ENCODE results near the gene SLC66A2.
"Not testable (repeated sequence)": the region's sequence is repeated elsewhere in the genome, so short reads cannot be mapped to it uniquely, and the experiment has no call there.

SLC66A2 gene
- total RNA-seq = 30.7 to 34.9 reads per million in 2 experiments

DNA sequence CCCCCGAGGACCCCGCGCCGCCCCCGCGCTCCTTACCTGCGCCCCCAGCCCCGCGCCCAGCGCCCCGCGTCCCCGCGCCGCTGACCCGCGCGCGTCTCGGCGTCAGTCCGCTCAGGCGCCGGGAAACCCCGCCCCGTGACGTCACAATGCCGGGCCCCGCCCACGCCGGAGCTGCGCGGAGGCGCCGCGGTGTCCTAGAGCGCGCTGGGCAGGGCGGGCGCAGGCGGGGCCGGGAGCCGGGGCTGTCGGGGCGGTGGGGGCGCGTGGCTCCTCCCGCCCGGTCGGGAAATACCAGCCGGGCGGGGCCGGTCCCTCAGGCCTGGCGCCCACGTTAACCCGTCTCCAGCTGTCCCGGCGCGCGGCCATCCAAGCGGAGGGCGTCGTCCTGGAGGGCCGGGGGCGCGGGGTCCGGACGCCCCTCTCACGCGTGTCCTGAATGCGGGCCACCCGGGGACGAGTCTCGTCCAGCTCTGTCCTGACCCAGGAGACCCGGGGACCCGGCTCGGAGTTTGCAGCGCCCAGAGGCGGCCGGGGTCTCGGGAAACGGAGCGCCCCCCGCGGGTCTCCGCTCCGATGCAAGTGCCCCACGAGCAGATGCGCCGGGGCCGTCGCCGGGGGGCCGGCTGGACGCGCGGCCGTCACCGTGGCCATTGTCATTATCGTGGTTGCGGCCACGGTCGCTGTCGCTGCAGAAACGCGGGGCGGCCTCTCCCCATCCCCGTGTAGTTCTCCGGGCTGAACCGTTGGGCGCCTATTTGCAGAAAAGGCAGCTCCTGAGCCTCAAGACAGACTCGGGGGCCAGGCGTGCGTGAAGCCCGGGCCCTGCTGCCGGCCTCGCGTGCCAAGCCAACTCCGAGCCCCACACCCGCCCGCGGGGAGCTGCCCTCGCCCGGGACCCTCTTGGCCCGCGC lies at the start of gene SLC66A2:
TSS of gene SLC66A2 (minus strand) at position 109 of the 911 bp plus-strand sequence. CDS start 727 bp downstream, outside the sequence.
- DNase-seq (ENCODE audit: low read depth) = peak; percentile 91

DNA sequence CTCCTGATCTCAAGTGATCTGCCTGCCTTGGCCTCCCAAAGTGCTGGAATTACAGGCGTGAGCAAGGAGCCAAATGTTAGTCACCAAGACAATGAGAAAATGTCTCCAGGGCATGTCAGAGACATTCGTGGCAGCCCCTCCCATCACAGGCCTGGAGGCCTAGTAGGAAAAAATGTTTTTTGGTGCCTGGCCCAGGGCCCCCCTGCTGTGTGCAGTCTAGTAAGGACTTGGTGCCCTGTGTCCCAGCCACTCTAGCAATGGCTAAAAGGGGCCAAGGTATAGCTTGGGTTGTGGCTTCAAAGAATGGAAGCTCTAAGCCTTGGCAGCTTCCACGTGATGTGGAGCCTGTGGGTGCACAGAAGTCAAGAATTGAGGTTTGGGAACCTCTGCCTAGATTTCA lies 49.4 kb upstream of the SLC66A2 start:
- no peak for DNase-seq (ENCODE audit: low read depth)

DNA sequence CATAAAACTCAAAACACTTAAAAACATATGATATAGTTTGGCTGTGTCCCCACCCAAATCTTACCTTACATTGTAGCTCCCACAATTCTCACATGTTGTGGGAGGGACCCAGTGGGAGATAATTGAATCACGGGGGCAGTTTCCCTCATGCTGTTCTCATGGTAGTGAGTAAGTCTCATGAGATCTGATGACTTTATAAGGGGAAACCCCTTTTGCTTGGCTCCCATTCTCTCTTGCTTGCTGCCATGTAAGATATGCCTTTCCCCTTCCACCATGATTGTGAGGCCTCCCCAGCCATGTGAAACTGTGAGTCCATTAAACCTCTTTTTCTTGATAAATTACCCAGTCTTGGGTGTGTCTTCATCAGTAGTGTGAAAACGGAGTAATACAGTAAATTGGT lies 48.2 kb upstream of the SLC66A2 start:
- not testable (repeated sequence) for DNase-seq (ENCODE audit: low read depth)

DNA sequence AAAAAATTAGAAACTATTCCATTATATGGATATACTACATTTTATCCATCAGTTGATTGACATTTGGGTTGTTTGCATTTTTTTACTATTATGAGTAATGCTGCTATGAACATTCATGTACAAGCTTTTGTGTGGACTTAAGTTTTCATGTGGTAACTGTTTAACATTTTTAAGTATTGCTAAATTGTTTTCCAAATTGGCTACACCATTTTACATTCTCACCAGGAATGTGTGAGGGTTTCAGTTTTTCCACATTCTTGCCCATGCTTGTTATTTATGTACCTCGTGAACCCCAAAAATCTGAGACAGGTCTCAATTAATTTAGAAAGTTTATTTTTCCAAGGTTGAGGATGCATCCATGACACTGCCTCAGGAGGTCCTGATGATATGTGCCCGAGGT lies 40.0 kb upstream of the SLC66A2 start:
- no peak for DNase-seq (ENCODE audit: low read depth)

DNA sequence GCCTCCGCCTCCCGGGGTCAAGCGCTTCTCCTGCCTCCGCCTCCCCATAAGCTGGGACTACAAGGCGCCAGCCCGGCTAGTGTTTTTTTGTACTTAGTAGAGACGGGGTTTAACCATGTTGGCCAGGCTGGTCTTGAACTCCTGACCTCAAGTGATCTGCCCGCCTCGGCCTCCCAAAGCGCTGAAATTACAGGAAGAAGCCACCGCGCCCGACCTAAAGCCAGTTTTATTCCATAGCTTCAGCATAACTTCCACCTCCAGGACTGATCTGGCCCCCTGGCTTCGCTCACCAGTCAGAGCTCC lies 37.7 kb upstream of the SLC66A2 start:
- DNase-seq (ENCODE audit: low read depth) = no peak

DNA sequence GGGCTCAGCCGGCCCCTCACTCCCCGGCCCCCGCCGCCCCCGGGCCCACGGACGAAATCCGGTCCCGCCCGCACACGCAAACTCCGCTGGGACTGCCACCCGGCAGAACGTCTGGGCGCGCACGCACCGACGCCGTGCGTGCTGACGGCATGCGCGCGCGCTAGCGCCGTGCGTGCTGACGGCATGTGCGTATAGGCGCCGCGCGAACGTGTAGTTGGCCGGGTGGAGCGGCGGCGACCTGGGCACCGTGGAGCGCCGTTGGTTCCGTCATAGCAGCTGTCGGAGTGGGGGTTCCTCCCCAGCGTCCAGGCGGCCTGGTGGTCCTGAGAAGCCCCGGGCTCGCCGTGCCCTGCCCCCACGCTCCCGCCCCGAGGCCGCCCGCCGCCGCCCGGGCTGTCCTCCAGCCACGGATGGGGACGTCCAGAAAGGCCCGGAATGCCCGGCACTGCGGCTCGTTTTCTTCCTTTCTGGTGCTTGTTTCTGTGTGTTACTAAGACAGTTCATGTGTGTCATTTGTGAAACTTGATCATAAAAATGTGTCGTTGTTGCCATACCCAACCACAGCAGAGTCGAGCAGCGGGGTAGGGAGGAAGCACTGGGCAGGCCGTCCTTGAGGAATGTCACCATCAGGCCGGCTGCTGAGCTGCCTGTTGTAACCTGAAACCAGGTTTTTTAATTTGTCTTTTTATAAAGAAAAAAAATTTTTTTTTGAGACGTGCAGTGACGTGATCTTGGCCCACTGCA lies 37.2 kb upstream of the SLC66A2 start, which contains the start of gene TXNL4A:
TSS of gene TXNL4A (minus strand) at position 113 of the 744 bp plus-strand sequence. CDS start 171 bp downstream, outside the sequence.
- DNase-seq (ENCODE audit: low read depth) = peak; percentile 74

DNA sequence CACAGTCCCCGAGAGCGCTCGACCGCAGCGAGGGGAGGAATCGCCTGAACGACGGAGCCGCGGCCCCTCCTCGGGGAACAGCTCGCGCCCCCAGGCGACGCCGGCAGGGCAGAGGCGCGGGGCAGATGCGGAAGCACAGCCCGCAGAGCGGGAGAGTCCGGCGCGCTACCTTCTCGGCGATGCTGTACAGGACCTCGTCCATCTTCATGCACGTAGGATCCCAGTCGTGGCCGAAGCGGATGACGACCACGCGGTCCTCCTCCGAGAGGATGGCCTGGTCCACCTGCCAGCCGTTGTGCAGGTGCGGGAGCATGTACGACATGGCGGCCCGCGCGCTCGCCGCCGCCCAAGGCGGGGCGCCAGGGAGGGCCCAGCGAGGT lies 36.6 kb upstream of the SLC66A2 start:
- peak; percentile 50 for DNase-seq (ENCODE audit: low read depth)

DNA sequence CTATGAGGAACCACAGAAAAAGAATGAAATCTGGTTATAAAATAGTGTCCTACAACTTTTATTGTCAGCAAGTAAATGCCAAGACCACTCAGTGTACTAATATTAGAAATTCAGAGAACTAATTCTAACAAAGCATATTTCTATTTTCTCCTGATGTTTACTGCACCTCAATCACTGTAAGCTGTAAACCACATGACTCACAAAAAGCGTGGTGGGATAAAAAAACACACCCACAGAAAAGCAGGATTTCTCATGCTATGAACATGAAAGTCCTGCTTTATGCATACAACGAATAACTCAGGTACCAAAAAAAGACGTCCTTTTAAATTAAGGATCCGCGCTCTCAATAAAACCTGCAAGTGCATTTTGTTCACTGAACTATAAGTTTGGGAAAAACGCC lies 36.1 kb upstream of the SLC66A2 start:
- DNase-seq (ENCODE audit: low read depth) = no peak

DNA sequence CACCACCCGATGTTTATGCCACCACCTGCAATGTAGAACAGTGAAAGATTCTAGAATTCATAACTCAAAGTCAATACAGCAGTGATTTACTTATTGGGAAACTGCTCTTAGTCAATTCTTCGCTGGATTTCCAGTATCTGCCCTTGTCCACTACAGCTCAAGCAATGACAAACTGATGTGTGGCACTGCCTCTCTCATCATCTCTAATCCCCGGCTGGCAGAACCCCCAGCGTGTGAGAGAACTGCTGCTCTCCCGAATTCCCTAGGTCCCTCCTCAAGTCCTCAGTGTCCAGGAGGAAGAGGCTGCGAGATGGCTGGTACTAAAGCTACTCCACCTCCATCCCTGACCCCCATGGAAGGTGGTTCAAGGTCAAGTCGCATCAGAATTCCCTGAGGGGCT lies 35.3 kb upstream of the SLC66A2 start:
- no peak for DNase-seq (ENCODE audit: low read depth)

DNA sequence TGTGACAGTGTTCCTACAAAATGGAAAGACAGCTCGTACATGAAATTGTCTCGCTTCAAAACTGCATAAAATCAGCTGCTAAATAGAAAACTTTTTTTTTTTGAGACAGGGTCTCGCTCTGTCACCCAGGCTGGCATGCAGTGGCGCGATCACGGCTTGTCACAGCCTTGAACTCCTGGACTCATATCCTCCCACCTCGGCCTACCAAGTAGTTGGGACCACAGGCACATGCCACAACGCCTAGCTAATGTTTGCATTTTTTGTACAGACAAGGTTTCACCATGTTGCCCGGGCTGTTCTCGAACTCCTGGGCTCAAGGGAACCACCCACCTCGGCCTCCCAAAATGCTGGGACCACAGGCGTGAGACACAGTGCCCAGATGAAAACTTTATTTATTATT lies 33.7 kb upstream of the SLC66A2 start:
- DNase-seq (ENCODE audit: low read depth) = no peak

DNA sequence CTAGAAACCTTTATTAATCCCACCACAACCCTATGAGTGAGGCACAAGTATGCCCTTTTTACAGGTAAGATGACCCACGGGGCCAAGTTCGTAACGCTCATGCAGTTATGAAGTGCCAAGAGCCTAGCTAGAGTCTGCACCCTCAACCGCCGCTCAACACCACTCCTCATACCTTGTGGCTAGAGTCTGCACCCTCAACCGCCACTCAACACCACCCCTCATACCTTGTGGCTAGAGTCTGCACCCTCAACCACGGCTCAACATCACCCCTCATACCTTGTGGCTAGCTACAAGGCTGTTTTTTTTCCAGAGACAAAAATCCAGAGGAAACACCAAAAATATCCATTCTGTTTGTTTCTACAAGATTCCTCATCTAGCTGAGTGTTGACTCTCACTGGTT lies 32.3 kb upstream of the SLC66A2 start:
- DNase-seq (ENCODE audit: low read depth) = no peak

DNA sequence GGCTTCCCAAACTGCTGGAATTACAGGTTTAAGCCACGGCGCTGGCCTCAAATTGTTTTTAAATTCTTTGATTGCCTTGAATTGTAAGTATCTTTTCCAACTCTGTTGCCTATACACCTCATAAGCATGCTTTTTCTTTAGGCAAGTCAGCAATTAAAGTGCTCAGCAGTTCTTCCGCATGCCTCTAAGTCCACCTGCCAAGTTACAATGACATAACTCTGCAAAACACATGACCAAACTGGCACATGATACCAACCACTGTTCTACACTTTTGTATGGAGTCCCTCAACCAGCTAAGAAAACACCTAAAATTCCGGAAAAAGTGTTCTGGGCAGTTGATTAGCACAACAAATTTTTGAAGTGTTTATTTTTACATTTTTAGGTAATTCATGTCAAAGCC lies 31.8 kb upstream of the SLC66A2 start:
- DNase-seq (ENCODE audit: low read depth) = no peak

DNA sequence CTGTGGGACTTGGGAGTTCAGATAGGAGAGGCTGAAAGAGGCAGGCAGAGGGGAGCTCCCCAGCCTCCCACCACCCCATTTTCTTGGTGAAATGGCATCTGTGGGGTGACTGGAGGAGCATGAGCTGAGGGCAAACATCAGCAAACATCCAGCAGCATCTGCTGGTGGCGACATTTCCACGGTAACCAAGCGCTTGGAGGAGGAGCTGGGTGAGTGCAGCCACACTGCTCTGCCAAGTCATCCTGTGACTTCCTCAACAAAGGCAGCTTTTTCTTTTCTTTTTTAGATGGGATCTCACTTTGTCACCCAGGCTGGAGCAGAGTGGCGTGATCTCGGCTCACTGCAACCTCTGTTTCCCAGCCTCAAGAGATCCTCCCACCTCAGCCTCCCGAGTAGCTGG lies 31.3 kb upstream of the SLC66A2 start:
- DNase-seq (ENCODE audit: low read depth) = no peak

DNA sequence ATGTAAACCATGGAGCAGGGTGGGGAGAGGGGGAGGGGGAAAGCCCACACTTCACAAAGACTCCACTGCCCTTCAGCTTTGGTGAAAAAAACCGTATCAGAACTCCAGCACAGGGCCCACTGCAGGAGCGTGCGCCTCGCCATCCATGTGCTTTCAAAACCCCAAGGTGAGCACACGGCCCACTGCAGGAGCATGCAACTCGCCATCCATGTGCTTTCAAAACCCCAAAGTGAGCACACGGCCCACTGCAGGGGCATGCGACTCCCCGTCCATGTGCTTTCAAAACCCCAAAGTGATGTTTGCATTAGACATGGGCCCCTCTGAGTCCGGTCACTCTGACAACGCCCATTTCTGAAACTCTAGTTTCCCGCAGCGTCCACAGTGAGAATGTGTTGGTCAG lies 29.1 kb upstream of the SLC66A2 start:
- no peak for DNase-seq (ENCODE audit: low read depth)

DNA sequence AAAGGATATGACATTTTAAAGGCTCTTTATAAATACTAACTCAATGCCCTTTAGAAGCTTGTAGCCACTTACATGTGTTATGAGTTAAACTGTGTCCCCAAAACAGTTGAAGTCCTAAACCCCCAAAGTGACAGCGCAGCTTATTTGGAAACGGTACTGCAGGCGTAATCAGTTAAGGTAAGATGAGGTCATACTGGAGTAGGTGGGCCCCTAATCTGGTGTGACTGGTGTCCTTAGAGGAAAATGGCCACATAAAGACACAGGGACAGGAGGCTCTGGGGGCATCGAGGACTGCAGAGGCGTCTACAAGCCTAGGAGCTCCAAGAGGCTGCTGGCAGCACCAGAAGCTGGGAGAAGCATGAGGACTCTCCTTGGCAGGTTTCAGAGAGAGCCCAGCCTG lies 28.4 kb upstream of the SLC66A2 start:
- DNase-seq (ENCODE audit: low read depth) = no peak

DNA sequence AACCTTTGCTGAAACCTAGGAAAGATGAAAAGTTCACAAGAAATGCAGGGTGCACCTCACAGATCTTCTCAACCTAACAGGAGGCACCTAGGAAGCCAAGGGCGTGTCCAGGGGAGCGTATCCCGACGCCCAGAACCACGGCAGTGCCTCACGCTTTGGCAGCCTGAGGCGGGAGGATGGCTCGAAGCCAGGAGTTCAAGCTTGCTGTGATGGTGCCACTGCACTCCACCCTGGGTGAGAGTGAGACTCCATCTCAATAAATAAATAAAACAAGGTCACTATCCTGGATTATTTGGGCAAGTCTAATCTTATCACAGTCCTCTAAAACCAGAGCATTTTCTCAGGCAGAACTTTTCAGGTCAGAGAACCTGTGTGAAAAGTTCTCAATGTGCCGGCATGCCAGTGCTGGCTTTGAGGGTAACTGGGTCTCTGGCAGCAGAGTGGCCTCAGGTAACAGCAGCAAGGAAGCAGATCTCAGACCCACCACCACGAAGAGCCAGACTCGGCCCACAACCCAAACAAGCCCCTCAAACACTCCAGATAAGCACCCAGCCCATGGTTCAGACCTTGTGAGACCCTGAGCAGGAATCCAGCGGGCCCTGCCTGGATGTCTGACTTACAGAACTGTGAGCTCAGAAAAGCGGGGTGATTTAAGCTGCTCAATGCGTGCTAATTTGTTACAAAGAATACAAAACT lies 24.7 kb upstream of the SLC66A2 start:
- DNase-seq (ENCODE audit: low read depth) = no peak

DNA sequence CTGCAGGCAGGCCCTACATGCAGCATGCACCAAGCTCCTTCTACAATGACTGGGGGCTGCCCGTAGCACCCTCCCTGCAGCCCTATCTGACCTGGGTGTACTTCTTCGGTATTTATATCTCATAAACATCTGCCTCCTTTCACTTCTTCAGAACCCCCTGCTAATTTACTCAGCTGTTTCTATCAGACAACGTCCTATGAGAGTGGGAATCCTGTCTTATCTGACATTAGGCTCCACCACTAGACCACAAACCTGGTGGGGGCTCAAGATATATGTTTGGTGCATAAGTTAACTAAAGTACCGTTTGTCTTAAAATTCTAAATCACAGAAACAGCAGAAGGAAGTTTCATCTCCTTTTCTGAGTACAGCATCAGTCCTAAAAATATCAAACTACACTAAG lies 23.6 kb upstream of the SLC66A2 start:
- no peak for DNase-seq (ENCODE audit: low read depth)

DNA sequence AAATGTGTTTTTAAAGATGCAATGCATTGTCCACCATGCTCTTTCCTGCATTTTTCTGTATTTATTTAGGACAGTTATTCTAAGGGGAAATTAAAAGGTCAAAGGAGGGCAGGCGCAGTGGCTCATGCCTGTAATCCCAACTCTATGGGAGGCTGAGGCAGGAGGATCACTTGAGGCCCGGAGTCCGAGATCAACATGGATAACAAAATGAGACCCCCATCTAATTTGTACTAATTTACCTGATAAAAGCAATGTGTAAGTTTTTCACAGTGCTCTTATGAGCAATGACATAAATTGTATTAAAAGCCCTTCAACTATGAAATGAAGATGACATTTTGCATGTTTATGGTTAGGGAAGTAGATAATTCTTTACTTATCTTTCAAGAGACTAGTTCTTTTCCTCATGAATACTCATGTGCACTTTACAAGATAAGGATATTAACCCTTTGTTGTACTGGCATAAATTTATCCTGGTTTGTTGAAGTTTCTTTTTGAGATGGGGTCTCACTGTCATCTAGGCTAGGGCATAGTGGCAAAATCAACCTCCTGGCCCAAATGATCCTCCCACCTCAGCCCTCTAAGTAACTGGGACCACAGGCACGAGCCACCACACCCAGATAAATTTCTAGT lies 22.7 kb upstream of the SLC66A2 start:
- no peak for DNase-seq (ENCODE audit: low read depth)

DNA sequence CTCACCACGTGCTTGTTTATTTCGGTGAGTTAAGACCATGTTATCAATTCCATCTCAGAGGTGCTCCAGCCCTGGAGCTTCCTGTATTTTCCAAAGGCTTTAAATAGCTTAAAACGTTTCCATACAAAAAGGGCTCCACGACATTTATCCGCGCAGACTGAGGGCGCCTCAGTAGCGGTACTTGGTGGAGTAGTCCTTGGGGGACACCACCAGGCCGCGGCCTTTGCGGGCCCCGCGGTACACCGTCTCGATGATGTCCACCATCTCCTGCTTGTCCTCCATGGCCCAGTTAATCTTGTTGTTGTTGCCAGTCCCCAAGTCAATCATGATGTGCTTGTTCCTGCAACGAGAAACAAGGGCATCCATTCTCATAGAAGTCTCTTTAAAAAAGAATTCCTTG lies 22.1 kb upstream of the SLC66A2 start:
- no peak for DNase-seq (ENCODE audit: low read depth)

DNA sequence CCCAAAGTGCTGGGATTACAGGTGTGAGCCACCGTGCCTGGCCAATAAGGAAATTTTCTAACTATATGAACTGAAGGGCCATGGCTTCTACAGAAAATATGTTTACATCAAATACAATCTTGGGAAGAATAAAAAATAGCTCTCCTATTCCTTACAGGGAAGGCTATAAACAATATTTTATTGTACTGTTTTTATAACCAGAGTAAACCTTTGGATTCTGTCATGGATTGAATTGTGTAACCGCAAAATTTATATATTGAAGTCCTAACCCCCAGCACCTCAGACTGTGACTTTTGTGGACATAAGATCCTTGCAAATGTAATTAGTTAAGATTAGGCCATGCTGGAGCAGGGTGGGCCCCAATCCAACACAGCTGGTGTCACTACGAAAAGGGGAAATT lies 21.3 kb upstream of the SLC66A2 start:
- DNase-seq (ENCODE audit: low read depth) = no peak

DNA sequence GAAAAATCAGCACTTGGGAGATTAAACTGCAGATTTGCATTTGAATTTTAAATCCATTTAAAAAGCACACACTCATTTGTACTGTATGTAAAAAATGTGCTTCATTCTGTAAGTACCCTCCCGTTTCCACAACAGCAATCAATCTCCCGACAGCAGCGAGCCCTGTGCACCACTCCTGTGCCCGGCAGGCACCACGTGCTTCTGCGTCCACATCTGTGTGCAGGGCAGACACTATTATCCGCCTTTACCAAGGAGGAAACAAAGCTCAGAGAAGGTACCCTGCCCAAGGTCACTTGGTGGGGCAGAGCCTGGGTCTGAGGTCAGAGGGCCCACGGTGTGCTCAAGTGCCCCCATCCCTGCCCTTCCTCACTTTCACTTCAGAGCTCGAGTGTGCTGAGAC lies 20.5 kb upstream of the SLC66A2 start:
- no peak for DNase-seq (ENCODE audit: low read depth)

Data from T follicular helper cell (primary cell).